ENCODE measurements around the gene TNPO3. TPM values are rescaled to one million over a fixed set of nuclear protein-coding genes. Genes with fewer than 3 reads are reported as not detected.

The TNPO3 gene
- total RNA-seq, 1 donor from 2014 or later: 56.2 TPM

GRCh38 chr7:129091484-129092002 is 36.6 kb upstream of the TNPO3 start:
- Mint-ChIP-seq H3K4me3 (peak overlapping the region; percentile 36), H3K36me3 (ENCODE audit: low read depth) (no peaks in the 10 kb centered on the region), H3K27ac (peak overlapping the region; percentile 79), H3K4me1 (peaks cover 40% of the 10 kb centered on the region), H3K9me3 (no peaks in the 10 kb centered on the region), H3K27me3 (no peaks in the 10 kb centered on the region)
- CTCF ChIA-PET: interaction anchor here (0.6 to 4.7 kb wide), 39 partner anchors 8 to 249 kb away, joined by 3 to 44 read pairs (median 5); partner anchors contain the start of genes AHCYL2, ATP6V1F, KCP and TNPO3
- intact Hi-C loops (cut with micrococcal nuclease): loop anchor here (1.0 to 5.0 kb wide), 12 partner anchors 32 to 483 kb away; partner anchors contain the start of gene TNPO3
- DNase-seq (peak; percentile 90), ATAC-seq (ENCODE audit: low read depth) (peak; percentile 85)
- POLR2A ChIA-PET: interaction anchor here (0.5 to 2.6 kb wide), 10 partner anchors 31 to 1068 kb away, joined by 3 to 38 read pairs (median 8); partner anchors contain the start of genes TNPO3 and TSPAN33
- peak; percentile 60 for TF ChIP-seq CTCF (IDR thresholded peaks at IDR 0.05)

GRCh38 chr7:129090300-129090907 is 35.5 kb upstream of the TNPO3 start:
- CTCF ChIA-PET: interaction anchor here (0.7 to 4.7 kb wide), 19 partner anchors 10 to 248 kb away, joined by 3 to 44 read pairs (median 5); partner anchors contain the start of gene TSPAN33
- DNase-seq (no peak), ATAC-seq (ENCODE audit: low read depth) (no peak)
- H3K4me3 Mint-ChIP-seq: no peak overlapping the region
- POLR2A ChIA-PET: interaction anchor here (0.5 to 2.6 kb wide), 5 partner anchors 9 to 56 kb away, joined by 3 to 38 read pairs (median 9); partner anchors contain the start of genes TNPO3 and TSPAN33
- H3K4me1 Mint-ChIP-seq: peaks cover 31% of the 10 kb centered on the region
- TF ChIP-seq CTCF (IDR thresholded peaks at IDR 0.05): no peak
- intact Hi-C loops (cut with micrococcal nuclease): loop anchor here (2.0 to 5.0 kb wide), 3 partner anchors 36 to 128 kb away; partner anchors contain the start of gene TNPO3
- H3K36me3 Mint-ChIP-seq (ENCODE audit: low read depth): no peaks in the 10 kb centered on the region
- no peaks in the 10 kb centered on the region for H3K27me3 Mint-ChIP-seq
- H3K27ac Mint-ChIP-seq: no peak overlapping the region
- H3K9me3 Mint-ChIP-seq: no peaks in the 10 kb centered on the region

- Mint-ChIP-seq H3K27ac (no peak overlapping the region), H3K9me3 (no peaks in the 10 kb centered on the region), H3K4me1 (peaks cover 25% of the 10 kb centered on the region), H3K27me3 (no peaks in the 10 kb centered on the region), H3K36me3 (ENCODE audit: low read depth) (no peaks in the 10 kb centered on the region), H3K4me3 (no peak overlapping the region)
- ChIA-PET POLR2A (interaction anchor here (0.5 to 1.1 kb wide), 6 partner anchors 8 to 124 kb away, joined by 3 to 5 read pairs (median 4); partner anchors contain the start of gene TNPO3), CTCF (interaction anchor here (0.8 to 4.7 kb wide), 7 partner anchors 9 to 206 kb away, joined by 3 to 44 read pairs (median 3); partner anchors contain the start of gene TSPAN33)
- DNase-seq (no peak), ATAC-seq (ENCODE audit: low read depth) (peak; percentile 18)
- intact Hi-C loops (cut with micrococcal nuclease): loop anchor here (2.0 to 5.0 kb wide), 3 partner anchors 35 to 127 kb away; partner anchors contain the start of gene TNPO3
- no peak for TF ChIP-seq CTCF (IDR thresholded peaks at IDR 0.05)
Measured at GRCh38 chr7:129089521-129090212, 34.8 kb upstream of the TNPO3 start.

GRCh38 chr7:129084801-129085551 is 30.1 kb upstream of the TNPO3 start:
- intact Hi-C loops (cut with micrococcal nuclease): no loop called here
- no peak for DNase-seq
- no peak for TF ChIP-seq CTCF (IDR thresholded peaks at IDR 0.05)
- CTCF ChIA-PET: no interaction called here
- ATAC-seq (ENCODE audit: low read depth): no peak
- Mint-ChIP-seq H3K4me1 (peaks cover 8% of the 10 kb centered on the region), H3K9me3 (no peaks in the 10 kb centered on the region), H3K27me3 (no peaks in the 10 kb centered on the region), H3K27ac (no peak overlapping the region), H3K4me3 (no peak overlapping the region), H3K36me3 (ENCODE audit: low read depth) (no peaks in the 10 kb centered on the region)
- POLR2A ChIA-PET: interaction anchor here (0.7 kb wide), 1 partner anchor 16 kb away, joined by 3 read pairs; no protein-coding TSS in a partner anchor

All from activated B cell treated with CpG ODN at 0.5 μM for 24 hours (primary cell).